ENCODE measurements around the gene MIF.

- TF ChIP-seq CTCF (conservative IDR thresholded peaks at IDR 0.05; ENCODE audit: low read depth, low read length), result no peak
- no peak for TF ChIP-seq POLR2A (IDR thresholded peaks at IDR 0.05; ENCODE audit: low read depth, low read length)
- no peak for TF ChIP-seq MAZ (IDR thresholded peaks at IDR 0.05; ENCODE audit: borderline replicate concordance, low read depth, low read length)
- TF ChIP-seq NFE2L2 (IDR thresholded peaks at IDR 0.05; ENCODE audit: low read depth, low read length), result no peak
These were observed 1.5 kb downstream of the MIF start for GRCh38 chr22:23895599-23896144.
